Uterus (tissue), 4 donors: Measurements from ENCODE around the gene CCSER1. TPM values are rescaled to one million over a fixed set of nuclear protein-coding genes. Genes with fewer than 3 reads are reported as not detected.

Experiments used
- DNase-seq, 2 donors: peaks; one replicate each; pipeline ENCODE4 v3.0.0-alpha.2; 2019 to 2020
- H3K27ac ChIP-seq, 2 donors: fragments of 200-600 bp; sonication (generic); 1 replicate in 1 of 2; 2 replicates in 1 of 2; pipeline ENCODE4 v1.5.1; 2016 to 2018
- H3K27me3 ChIP-seq, 2 donors: fragments of 200-600 bp; sonication (generic); one replicate each; pipeline ENCODE4 v1.5.1; 2018 to 2019; ENCODE audit warnings: control low read depth in 1 of 2
- H3K36me3 ChIP-seq, 2 donors: fragments of 200-600 bp; sonication (generic); one replicate each; pipeline ENCODE4 v1.5.1; 2019; ENCODE audit warnings: control low read depth in 1 of 2
- H3K4me1 ChIP-seq, 2 donors: fragments of 200-600 bp; sonication (generic); one replicate each; pipeline ENCODE4 v1.5.1; 2018 to 2019; ENCODE audit warnings: control low read depth in 1 of 2
- H3K4me3 ChIP-seq, 2 donors: fragments of 200-600 bp; sonication (generic); 1 replicate in 1 of 2; 2 replicates in 1 of 2; pipeline ENCODE4 v1.5.1; 2018 to 2019; ENCODE audit warnings: mild to moderate bottlenecking in 1 of 2
- H3K9me3 ChIP-seq, 2 donors: fragments of 200-600 bp; sonication (generic); one replicate each; pipeline ENCODE4 v1.5.1; 2019; ENCODE audit warnings: control low read depth in 1 of 2
- POLR2A ChIP-seq, 2 donors: fragments of 450-650 bp; IDR thresholded peaks; one replicate each; pipeline ENCODE4 v1.6.1; 2016; ENCODE audit warnings: antibody characterized with exemption in 2 of 2, mild to moderate bottlenecking in 1 of 2, moderate library complexity in 1 of 2
- intact Hi-C: fragments of 100-400 bp; cut with DNase I; formaldehyde crosslinking; loops from one replicate; pipeline ENCODE4 v1.15.1; 2023; ENCODE audit warnings: low total_unique reads
- total RNA-seq, 4 donors: library from RNA; depleted of rRNA in 3 of 4; stranded (reverse); fragments of >200 nt in 3 of 4; gene quantifications; one replicate each; pipeline versions ENCODE4 v1.1.0 to v1.2.4, GENCODE V29; 2014 to 2023
- TF ChIP-seq, protein P1 (sequence below), 4 experiments: fragments of 200-600 bp in 2 of 4; fragments of 450-650 bp in 2 of 4; sonication (generic) in 2 of 4; IDR thresholded peaks; one replicate each; pipeline ENCODE4 v1.5.1; 2016 to 2019; ENCODE audit warnings: antibody characterized with exemption in 4 of 4, mild to moderate bottlenecking in 2 of 4, moderate library complexity in 1 of 4
- donor health status: DM: yes; HTN: yes; CAD: no.

The CCSER1 gene
- total RNA-seq, 4 donors from 2014 or later: 2.8 to 54.7 (median 11.9) TPM

GRCh38 chr4:91422011-91422410, 1294.8 kb downstream of the CCSER1 start:
- intact Hi-C loops: no loop called here
- TF ChIP-seq POLR2A (IDR thresholded peaks at IDR 0.05): no peak
- TF ChIP-seq, protein P1, sequence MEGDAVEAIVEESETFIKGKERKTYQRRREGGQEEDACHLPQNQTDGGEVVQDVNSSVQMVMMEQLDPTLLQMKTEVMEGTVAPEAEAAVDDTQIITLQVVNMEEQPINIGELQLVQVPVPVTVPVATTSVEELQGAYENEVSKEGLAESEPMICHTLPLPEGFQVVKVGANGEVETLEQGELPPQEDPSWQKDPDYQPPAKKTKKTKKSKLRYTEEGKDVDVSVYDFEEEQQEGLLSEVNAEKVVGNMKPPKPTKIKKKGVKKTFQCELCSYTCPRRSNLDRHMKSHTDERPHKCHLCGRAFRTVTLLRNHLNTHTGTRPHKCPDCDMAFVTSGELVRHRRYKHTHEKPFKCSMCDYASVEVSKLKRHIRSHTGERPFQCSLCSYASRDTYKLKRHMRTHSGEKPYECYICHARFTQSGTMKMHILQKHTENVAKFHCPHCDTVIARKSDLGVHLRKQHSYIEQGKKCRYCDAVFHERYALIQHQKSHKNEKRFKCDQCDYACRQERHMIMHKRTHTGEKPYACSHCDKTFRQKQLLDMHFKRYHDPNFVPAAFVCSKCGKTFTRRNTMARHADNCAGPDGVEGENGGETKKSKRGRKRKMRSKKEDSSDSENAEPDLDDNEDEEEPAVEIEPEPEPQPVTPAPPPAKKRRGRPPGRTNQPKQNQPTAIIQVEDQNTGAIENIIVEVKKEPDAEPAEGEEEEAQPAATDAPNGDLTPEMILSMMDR (IDR thresholded peaks at IDR 0.05): no peak
- no peak overlapping the region for H3K27ac ChIP-seq

GRCh38 chr4:91426725-91427124, 1299.5 kb downstream of the CCSER1 start:
- TF ChIP-seq, protein P1 (IDR thresholded peaks at IDR 0.05): no peak
- no peak for TF ChIP-seq POLR2A (IDR thresholded peaks at IDR 0.05)
- DNase-seq: no peak
- no peak overlapping the region for H3K27ac ChIP-seq
- H3K9me3 ChIP-seq: no peaks in the 10 kb centered on the region
- intact Hi-C loops: no loop called here
- H3K4me3 ChIP-seq: no peak overlapping the region
- H3K4me1 ChIP-seq: no peaks in the 10 kb centered on the region
- no peaks in the 10 kb centered on the region for H3K27me3 ChIP-seq
- H3K36me3 ChIP-seq: no peaks in the 10 kb centered on the region

More at GRCh38 chr4:91422011-91422410, 1294.8 kb downstream of the CCSER1 start:
- no peak for DNase-seq
- H3K4me3 ChIP-seq: no peak overlapping the region
- H3K9me3 ChIP-seq: no peaks in the 10 kb centered on the region
- H3K27me3 ChIP-seq: no peaks in the 10 kb centered on the region
- H3K36me3 ChIP-seq: no peaks in the 10 kb centered on the region
- no peaks in the 10 kb centered on the region for H3K4me1 ChIP-seq

DNA sequence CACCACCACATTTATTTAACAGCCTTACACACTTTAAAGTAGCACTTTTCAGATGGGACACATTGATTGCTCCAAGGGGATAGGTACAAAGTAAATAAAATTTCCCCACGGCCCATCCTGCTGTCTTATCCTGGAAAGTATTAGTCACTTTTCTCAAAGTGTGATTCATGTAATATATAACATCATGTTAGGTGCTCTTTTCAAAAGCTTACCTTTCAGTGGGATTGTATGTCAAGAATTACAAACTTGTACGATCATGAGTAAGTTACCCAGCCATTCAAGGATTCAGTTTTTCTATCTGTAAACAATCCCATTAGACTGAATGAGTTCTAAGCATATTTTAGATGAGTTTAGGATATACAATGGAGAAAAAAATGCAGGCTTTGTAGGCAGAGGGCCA, 1300.0 kb downstream of the CCSER1 start:
- Histone ChIP-seq H3K9me3 (no peaks in the 10 kb centered on the region), H3K27ac (no peak overlapping the region), H3K4me3 (no peak overlapping the region), H3K27me3 (no peaks in the 10 kb centered on the region), H3K4me1 (no peaks in the 10 kb centered on the region), H3K36me3 (no peaks in the 10 kb centered on the region)
- intact Hi-C loops: no loop called here
- TF ChIP-seq, protein P1 (IDR thresholded peaks at IDR 0.05): no peak
- no peak for TF ChIP-seq POLR2A (IDR thresholded peaks at IDR 0.05)
- DNase-seq: no peak

- no peak for DNase-seq
- Histone ChIP-seq H3K4me1 (no peaks in the 10 kb centered on the region), H3K27me3 (no peaks in the 10 kb centered on the region), H3K36me3 (no peaks in the 10 kb centered on the region), H3K9me3 (no peaks in the 10 kb centered on the region), H3K27ac (no peak overlapping the region), H3K4me3 (no peak overlapping the region)
- intact Hi-C loops: no loop called here
- no peak for TF ChIP-seq POLR2A (IDR thresholded peaks at IDR 0.05)
- TF ChIP-seq, protein P1 (IDR thresholded peaks at IDR 0.05): no peak
These were observed 1307.4 kb downstream of the CCSER1 start for GRCh38 chr4:91434631-91435030.

- no peaks in the 10 kb centered on the region for H3K9me3 ChIP-seq
- no peak overlapping the region for H3K27ac ChIP-seq
- intact Hi-C loops: no loop called here
- DNase-seq: no peak
- H3K4me3 ChIP-seq: no peak overlapping the region
- TF ChIP-seq, protein P1 (IDR thresholded peaks at IDR 0.05): no peak
- no peak for TF ChIP-seq POLR2A (IDR thresholded peaks at IDR 0.05)
- no peaks in the 10 kb centered on the region for H3K27me3 ChIP-seq
- no peaks in the 10 kb centered on the region for H3K4me1 ChIP-seq
- H3K36me3 ChIP-seq: no peaks in the 10 kb centered on the region
These were observed 1309.4 kb downstream of the CCSER1 start for GRCh38 chr4:91436556-91436955.
